Stimulated activated CD8-positive, alpha-beta memory T cell treated with anti-CD3 and anti-CD28 coated beads, Interleukin-15, amount 100 ng/mL, for 4 hours (primary cell): ENCODE results near the gene RPP25L.
A peak's percentile ranks its signal among the peaks of the same experiment; 100 is the strongest.
"Not testable (repeated sequence)": the region's sequence is repeated elsewhere in the genome, so short reads cannot be mapped to it uniquely, and the experiment has no call there.

ENCODE experiments used
- DNase-seq, 2 donors: peaks; one replicate each; pipeline ENCODE4 v3.0.0-alpha.2; 2020; ENCODE audit warnings: low read depth in 2 of 2

RPP25L gene

DNA sequence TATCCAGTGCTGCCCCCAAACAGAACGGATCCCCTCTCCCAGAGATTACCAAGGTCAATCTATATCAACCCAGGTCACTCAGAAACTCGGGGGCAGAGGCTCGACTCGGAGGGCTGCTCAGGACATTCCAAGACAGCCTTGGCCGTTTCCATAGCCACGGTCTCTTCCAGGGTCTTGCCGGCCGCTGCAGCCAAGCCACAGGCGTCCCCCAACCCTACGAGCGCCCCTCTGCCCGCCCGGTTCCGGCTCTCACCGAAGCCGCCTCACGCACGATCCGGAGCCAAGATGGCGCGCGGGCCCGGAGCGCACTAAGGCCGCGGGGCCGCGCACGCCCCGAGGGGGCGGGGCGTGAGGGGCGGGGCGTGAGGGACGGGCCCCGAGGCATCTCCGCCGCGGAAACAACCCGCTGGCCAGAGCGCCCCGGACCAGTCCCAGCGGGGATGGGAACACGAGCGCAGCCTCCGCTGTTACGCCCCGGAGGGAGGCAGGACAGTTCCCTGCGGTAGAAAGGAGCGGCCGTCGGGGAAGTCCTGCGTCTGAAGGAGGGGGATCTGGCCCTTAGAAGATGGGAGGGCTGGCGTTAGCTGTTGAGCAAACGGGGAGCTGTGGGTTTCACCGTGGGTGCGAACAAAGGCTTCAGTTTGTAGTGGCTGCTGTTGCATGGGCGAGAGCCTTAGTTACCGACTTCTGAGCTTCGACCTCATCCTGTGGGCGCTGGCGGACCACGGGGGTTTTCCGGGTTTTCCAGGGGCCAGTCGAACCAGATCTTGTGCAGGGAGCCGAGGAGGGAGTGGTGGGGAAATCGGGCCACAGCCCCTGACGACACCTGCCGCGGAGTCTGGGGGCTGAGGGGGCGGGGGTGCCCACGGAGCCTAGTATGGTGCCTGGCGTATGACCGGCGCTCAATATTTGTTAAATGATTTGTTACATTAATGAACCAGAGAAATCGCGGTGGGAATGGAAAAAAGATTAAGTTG is at the start of gene RPP25L:
TSS of gene RPP25L (minus strand) at position 287 of the 977 bp plus-strand sequence. CDS start 801 bp downstream, outside the sequence.
- peak; percentile 61 to 68 for DNase-seq

GRCh38 chr9:34659592-34660253 is 47.8 kb upstream of the RPP25L start:
- no peak for DNase-seq

DNA sequence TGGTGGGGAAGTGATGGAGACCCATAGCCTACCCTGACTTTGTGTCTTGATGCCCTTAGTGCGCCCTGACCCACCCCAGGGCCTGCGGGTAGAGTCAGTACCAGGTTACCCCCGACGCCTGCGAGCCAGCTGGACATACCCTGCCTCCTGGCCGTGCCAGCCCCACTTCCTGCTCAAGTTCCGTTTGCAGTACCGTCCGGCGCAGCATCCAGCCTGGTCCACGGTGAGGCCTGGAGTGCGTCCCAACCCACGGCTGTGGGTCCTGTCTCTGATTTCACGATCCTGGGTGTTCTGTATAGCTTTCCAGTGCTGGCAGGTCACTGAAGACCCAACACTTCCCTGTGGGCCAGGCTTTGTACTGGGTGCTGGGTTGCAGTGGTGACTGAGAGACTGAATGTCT is 46.6 kb upstream of the RPP25L start:
- DNase-seq: no peak

- no peak for DNase-seq
Measured at GRCh38 chr9:34656992-34657391, 45.1 kb upstream of the RPP25L start.

DNA sequence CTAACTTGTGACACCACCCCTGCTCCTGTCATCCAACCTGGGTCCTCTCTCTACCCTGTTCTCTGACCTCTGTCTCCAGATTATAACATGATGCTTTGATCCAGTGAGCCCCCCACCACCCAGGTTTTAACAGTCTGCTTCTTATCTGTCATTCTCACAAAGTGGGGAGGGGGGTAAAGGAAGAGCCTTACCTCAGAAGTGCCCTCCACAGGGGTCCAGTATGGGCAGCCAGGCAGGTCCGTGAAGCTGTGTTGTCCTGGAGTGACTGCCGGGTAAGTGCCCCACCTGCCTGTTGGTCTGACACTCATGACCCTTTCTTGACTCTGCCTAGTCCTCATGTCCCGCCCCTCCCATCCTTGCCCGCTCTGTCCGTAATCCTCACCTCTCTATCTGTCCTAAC is 43.5 kb upstream of the RPP25L start:
- no peak for DNase-seq

GRCh38 chr9:34654323-34655051 is 42.6 kb upstream of the RPP25L start:
- no peak for DNase-seq

- no peak for DNase-seq
Measured at GRCh38 chr9:34653151-34654072, 41.5 kb upstream of the RPP25L start.

GRCh38 chr9:34652602-34653000 is 40.7 kb upstream of the RPP25L start:
- DNase-seq: no peak

GRCh38 chr9:34651876-34652601 is 40.1 kb upstream of the RPP25L start, which contains the start of gene IL11RA:
IL11RA (plus strand) TSS chr9:34652185; CDS start chr9:34655218, 3,033 bp downstream.
- DNase-seq: no peak

GRCh38 chr9:34651321-34651720 is 39.4 kb upstream of the RPP25L start:
- DNase-seq: no peak

GRCh38 chr9:34650816-34651215 is 38.9 kb upstream of the RPP25L start:
- no peak for DNase-seq

- DNase-seq: no peak
Measured at GRCh38 chr9:34648673-34649072, 36.8 kb upstream of the RPP25L start.

- no peak for DNase-seq
Measured at GRCh38 chr9:34647651-34648050, 35.8 kb upstream of the RPP25L start.

- DNase-seq: no peak
Measured at GRCh38 chr9:34647084-34647403, 35.1 kb upstream of the RPP25L start.

- DNase-seq: peak; percentile 90 to 92
Measured at GRCh38 chr9:34646211-34647083, 34.5 kb upstream of the RPP25L start, which contains the start of gene GALT. GALT (plus strand) TSS chr9:34646675; CDS start chr9:34646705, 30 bp downstream.

DNA sequence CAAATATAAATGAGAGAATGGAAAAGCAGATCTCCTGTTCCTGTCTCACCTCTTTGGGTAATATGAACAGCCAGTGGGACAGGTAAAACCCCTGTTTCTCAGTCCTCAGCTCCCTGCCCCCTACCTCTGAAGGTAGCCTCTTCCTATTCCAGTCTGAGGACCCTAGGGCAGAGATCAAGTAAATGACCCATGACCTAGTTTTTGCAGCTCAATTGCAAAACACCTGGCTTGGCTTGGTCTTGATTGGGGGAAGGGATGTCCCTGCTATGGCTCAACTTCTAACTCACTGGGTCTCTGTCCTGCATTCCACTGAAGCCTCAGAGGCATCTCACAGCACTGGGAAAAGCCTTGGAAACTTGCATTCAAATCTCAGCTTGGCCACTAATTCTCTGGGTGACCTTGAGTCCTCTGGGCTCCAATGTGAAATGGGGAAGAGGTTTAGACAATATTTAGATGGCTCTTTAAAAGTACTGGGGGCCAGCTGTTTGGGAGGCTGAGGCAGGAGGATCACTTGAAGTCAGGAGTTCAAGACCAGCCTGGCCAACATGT is 32.9 kb upstream of the RPP25L start:
- no peak for DNase-seq

DNA sequence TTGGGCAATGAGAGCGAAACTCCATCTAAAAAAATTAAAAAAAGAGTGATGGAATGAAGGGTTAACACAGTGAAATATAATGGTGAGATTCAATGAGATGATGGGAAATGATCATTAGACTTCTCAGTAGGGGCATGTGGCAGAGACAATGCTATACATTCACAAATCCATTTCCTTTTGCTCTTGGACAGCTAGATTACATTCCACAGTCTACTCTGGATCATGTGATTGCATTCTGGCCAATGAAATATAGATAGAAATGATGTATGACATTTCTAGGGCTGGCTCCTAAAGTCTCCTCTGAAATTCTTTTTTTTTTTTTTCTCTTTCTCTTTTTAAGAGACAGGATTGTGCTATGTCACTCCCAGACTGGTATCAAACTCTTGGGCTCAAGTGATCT is 30.8 kb upstream of the RPP25L start:
- no peak for DNase-seq

DNA sequence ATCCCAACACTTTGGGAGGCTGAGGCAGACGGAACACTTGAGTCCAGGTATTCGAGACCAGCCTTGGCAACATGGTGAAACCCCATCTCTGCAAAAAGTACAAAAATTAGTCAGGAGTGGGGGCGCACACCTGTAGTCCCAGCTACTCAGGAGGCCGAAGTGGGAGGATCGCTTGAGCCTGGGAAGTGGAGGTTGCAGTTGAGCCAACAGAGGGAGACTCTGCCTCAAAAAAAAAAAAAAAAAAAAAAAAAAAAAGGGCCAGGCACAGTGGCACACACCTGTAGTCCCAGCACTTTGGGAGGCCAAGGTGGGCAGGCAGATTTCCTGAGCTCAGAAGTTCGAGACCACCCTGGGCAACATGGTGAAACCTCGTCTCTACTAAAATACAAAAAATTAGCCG is 27.4 kb upstream of the RPP25L start:
- DNase-seq: not testable (repeated sequence)

DNA sequence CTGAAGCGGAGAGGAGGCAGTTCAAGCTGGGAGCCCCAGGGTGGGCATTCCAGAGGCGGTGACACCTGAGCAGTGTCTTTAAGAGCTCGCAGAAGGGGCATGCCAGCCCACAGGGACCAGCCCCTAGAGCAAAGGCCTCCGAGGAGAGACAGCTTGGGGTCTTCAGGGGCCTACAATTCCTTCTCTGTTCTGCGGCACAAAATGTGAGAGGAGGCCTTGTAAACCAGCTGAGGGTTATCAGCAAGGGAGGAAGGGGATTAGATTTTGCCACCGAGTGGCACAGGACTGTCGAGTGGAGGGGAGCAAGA is 26.2 kb upstream of the RPP25L start:
- no peak for DNase-seq
